Measurements from ENCODE around the gene ADGRG1.

The ADGRG1 gene

GRCh38 chr16:57606847-57607501 lies 21.5 kb upstream of the ADGRG1 start:
- no peaks in the 10 kb centered on the region for H3K27me3 ChIP-seq (ENCODE audit: control insufficient read depth, insufficient read depth, low read length)
- H3K9me3 ChIP-seq (ENCODE audit: control insufficient read depth, insufficient read depth, low read depth, low read length): no peaks in the 10 kb centered on the region
- no peaks in the 10 kb centered on the region for H3K4me1 ChIP-seq (ENCODE audit: control insufficient read depth, insufficient read depth, low read length)
- H3K4me3 ChIP-seq (ENCODE audit: low read depth, low read length): no peak overlapping the region
- H3K9ac ChIP-seq (ENCODE audit: low read length): no peak overlapping the region
- H3K27ac ChIP-seq (ENCODE audit: low read depth, low read length): no peak overlapping the region
- H3K36me3 ChIP-seq (ENCODE audit: control insufficient read depth, insufficient read depth, low read length): no peaks in the 10 kb centered on the region

- Histone ChIP-seq H3K4me3 (ENCODE audit: low read depth, low read length) (no peak overlapping the region), H3K27ac (ENCODE audit: low read depth, low read length) (no peak overlapping the region)
Observed at GRCh38 chr16:57607676-57608461, 20.6 kb upstream of the ADGRG1 start.

GRCh38 chr16:57608462-57609113 lies 19.8 kb upstream of the ADGRG1 start:
- Histone ChIP-seq H3K4me3 (ENCODE audit: low read depth, low read length) (no peak overlapping the region), H3K4me1 (ENCODE audit: control insufficient read depth, insufficient read depth, low read length) (no peaks in the 10 kb centered on the region), H3K9ac (ENCODE audit: low read length) (no peak overlapping the region)

More at GRCh38 chr16:57607676-57608461, 20.6 kb upstream of the ADGRG1 start:
- Histone ChIP-seq H3K4me1 (ENCODE audit: control insufficient read depth, insufficient read depth, low read length) (no peaks in the 10 kb centered on the region), H3K9me3 (ENCODE audit: control insufficient read depth, insufficient read depth, low read depth, low read length) (no peaks in the 10 kb centered on the region), H3K9ac (ENCODE audit: low read length) (no peak overlapping the region), H3K36me3 (ENCODE audit: control insufficient read depth, insufficient read depth, low read length) (no peaks in the 10 kb centered on the region), H3K27me3 (ENCODE audit: control insufficient read depth, insufficient read depth, low read length) (no peaks in the 10 kb centered on the region)

GRCh38 chr16:57609541-57610401 lies 18.7 kb upstream of the ADGRG1 start:
- Histone ChIP-seq H3K9ac (ENCODE audit: low read length) (no peak overlapping the region), H3K27ac (ENCODE audit: low read depth, low read length) (no peak overlapping the region), H3K9me3 (ENCODE audit: control insufficient read depth, insufficient read depth, low read depth, low read length) (no peaks in the 10 kb centered on the region), H3K4me3 (ENCODE audit: low read depth, low read length) (no peak overlapping the region), H3K4me1 (ENCODE audit: control insufficient read depth, insufficient read depth, low read length) (no peaks in the 10 kb centered on the region), H3K36me3 (ENCODE audit: control insufficient read depth, insufficient read depth, low read length) (no peaks in the 10 kb centered on the region), H3K27me3 (ENCODE audit: control insufficient read depth, insufficient read depth, low read length) (no peaks in the 10 kb centered on the region)

More at GRCh38 chr16:57608462-57609113, 19.8 kb upstream of the ADGRG1 start:
- no peak overlapping the region for H3K27ac ChIP-seq (ENCODE audit: low read depth, low read length)
- H3K36me3 ChIP-seq (ENCODE audit: control insufficient read depth, insufficient read depth, low read length): no peaks in the 10 kb centered on the region
- H3K9me3 ChIP-seq (ENCODE audit: control insufficient read depth, insufficient read depth, low read depth, low read length): no peaks in the 10 kb centered on the region
- H3K27me3 ChIP-seq (ENCODE audit: control insufficient read depth, insufficient read depth, low read length): no peaks in the 10 kb centered on the region

- Histone ChIP-seq H3K9me3 (ENCODE audit: control insufficient read depth, insufficient read depth, low read depth, low read length) (no peaks in the 10 kb centered on the region), H3K4me1 (ENCODE audit: control insufficient read depth, insufficient read depth, low read length) (no peaks in the 10 kb centered on the region), H3K4me3 (ENCODE audit: low read depth, low read length) (no peak overlapping the region), H3K27me3 (ENCODE audit: control insufficient read depth, insufficient read depth, low read length) (no peaks in the 10 kb centered on the region), H3K9ac (ENCODE audit: low read length) (no peak overlapping the region), H3K27ac (ENCODE audit: low read depth, low read length) (no peak overlapping the region), H3K36me3 (ENCODE audit: control insufficient read depth, insufficient read depth, low read length) (no peaks in the 10 kb centered on the region)
Observed at GRCh38 chr16:57610611-57611010, 17.8 kb upstream of the ADGRG1 start.

- Histone ChIP-seq H3K9me3 (ENCODE audit: control insufficient read depth, insufficient read depth, low read depth, low read length) (no peaks in the 10 kb centered on the region), H3K27ac (ENCODE audit: low read depth, low read length) (no peak overlapping the region), H3K4me1 (ENCODE audit: control insufficient read depth, insufficient read depth, low read length) (no peaks in the 10 kb centered on the region), H3K36me3 (ENCODE audit: control insufficient read depth, insufficient read depth, low read length) (no peaks in the 10 kb centered on the region), H3K9ac (ENCODE audit: low read length) (no peak overlapping the region), H3K4me3 (ENCODE audit: low read depth, low read length) (no peak overlapping the region), H3K27me3 (ENCODE audit: control insufficient read depth, insufficient read depth, low read length) (no peaks in the 10 kb centered on the region)
Observed at GRCh38 chr16:57611181-57611580, 17.2 kb upstream of the ADGRG1 start.

- Histone ChIP-seq H3K9ac (ENCODE audit: low read length) (no peak overlapping the region), H3K4me3 (ENCODE audit: low read depth, low read length) (no peak overlapping the region), H3K4me1 (ENCODE audit: control insufficient read depth, insufficient read depth, low read length) (no peaks in the 10 kb centered on the region), H3K36me3 (ENCODE audit: control insufficient read depth, insufficient read depth, low read length) (no peaks in the 10 kb centered on the region), H3K27ac (ENCODE audit: low read depth, low read length) (no peak overlapping the region), H3K9me3 (ENCODE audit: control insufficient read depth, insufficient read depth, low read depth, low read length) (no peaks in the 10 kb centered on the region), H3K27me3 (ENCODE audit: control insufficient read depth, insufficient read depth, low read length) (no peaks in the 10 kb centered on the region)
Observed at GRCh38 chr16:57611706-57612105, 16.7 kb upstream of the ADGRG1 start.

- no peak overlapping the region for H3K27ac ChIP-seq (ENCODE audit: low read depth, low read length)
- no peaks in the 10 kb centered on the region for H3K36me3 ChIP-seq (ENCODE audit: control insufficient read depth, insufficient read depth, low read length)
Observed at GRCh38 chr16:57612494-57612893, 15.9 kb upstream of the ADGRG1 start.

GRCh38 chr16:57613514-57613913 lies 14.9 kb upstream of the ADGRG1 start:
- Histone ChIP-seq H3K36me3 (ENCODE audit: control insufficient read depth, insufficient read depth, low read length) (no peaks in the 10 kb centered on the region), H3K9me3 (ENCODE audit: control insufficient read depth, insufficient read depth, low read depth, low read length) (no peaks in the 10 kb centered on the region), H3K4me3 (ENCODE audit: low read depth, low read length) (no peak overlapping the region), H3K27me3 (ENCODE audit: control insufficient read depth, insufficient read depth, low read length) (no peaks in the 10 kb centered on the region), H3K9ac (ENCODE audit: low read length) (no peak overlapping the region), H3K4me1 (ENCODE audit: control insufficient read depth, insufficient read depth, low read length) (no peaks in the 10 kb centered on the region), H3K27ac (ENCODE audit: low read depth, low read length) (no peak overlapping the region)

More at GRCh38 chr16:57612494-57612893, 15.9 kb upstream of the ADGRG1 start:
- Histone ChIP-seq H3K4me3 (ENCODE audit: low read depth, low read length) (no peak overlapping the region), H3K9ac (ENCODE audit: low read length) (no peak overlapping the region), H3K4me1 (ENCODE audit: control insufficient read depth, insufficient read depth, low read length) (no peaks in the 10 kb centered on the region), H3K9me3 (ENCODE audit: control insufficient read depth, insufficient read depth, low read depth, low read length) (no peaks in the 10 kb centered on the region), H3K27me3 (ENCODE audit: control insufficient read depth, insufficient read depth, low read length) (no peaks in the 10 kb centered on the region)

- H3K9me3 ChIP-seq (ENCODE audit: control insufficient read depth, insufficient read depth, low read depth, low read length): no peaks in the 10 kb centered on the region
- H3K36me3 ChIP-seq (ENCODE audit: control insufficient read depth, insufficient read depth, low read length): no peaks in the 10 kb centered on the region
- H3K4me3 ChIP-seq (ENCODE audit: low read depth, low read length): no peak overlapping the region
- no peak overlapping the region for H3K9ac ChIP-seq (ENCODE audit: low read length)
- H3K27me3 ChIP-seq (ENCODE audit: control insufficient read depth, insufficient read depth, low read length): no peaks in the 10 kb centered on the region
- H3K4me1 ChIP-seq (ENCODE audit: control insufficient read depth, insufficient read depth, low read length): peaks cover 2% of the 10 kb centered on the region; the same call in 1 of the 2 replicates
- H3K27ac ChIP-seq (ENCODE audit: low read depth, low read length): no peak overlapping the region
Observed at GRCh38 chr16:57614536-57614935, 13.9 kb upstream of the ADGRG1 start.

Measured in HUES6 (cell line).